ENCODE data around the gene LYPLAL1. TPM values are rescaled to one million over a fixed set of nuclear protein-coding genes. Genes with fewer than 3 reads are reported as not detected.
"Not testable (repeated sequence)": the region's sequence is repeated elsewhere in the genome, so short reads cannot be mapped to it uniquely, and the experiment has no call there.

LYPLAL1 gene
- total RNA-seq, 4 donors from 2014 or later = 25.6 to 64.9 (median 49.9) TPM

DNA sequence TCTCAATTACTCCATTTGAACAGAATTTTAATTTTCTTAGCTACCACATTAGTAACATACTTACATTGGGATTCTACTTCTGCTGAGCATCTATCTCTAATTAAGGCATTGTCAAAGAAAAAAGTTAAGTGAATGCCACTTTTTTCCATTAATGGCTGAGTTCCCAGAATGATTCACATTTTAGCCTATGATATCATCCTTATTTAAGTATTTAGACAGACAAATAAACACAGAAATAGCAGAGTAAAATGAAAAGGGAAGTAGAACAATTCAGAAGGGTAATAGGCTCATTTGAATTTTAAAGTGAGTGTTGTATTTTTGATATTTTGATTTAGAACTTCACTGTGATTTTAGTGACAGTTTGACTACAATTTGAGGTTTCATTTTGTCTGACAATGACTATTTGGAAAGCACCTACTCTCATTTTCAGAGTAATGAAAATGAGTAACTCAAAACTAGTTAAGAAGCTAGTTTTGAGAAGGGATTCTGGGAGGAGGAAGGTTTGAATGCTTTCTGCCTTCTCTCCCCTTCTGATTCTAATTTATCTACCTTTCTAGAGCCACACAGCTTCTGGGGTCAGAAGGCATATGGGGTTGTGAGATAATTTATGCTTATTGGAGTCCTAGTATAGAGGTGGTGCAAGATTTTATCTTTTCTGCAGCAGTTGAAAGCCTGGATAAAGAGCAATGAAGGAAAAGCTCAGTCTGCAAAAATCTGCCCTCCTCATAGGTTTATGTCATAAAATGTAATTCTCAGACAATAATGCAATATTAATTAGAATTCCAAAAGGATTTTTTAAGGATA, 15.5 kb downstream of the LYPLAL1 start:
- intact Hi-C loops (cut with DNase I; ENCODE audit: low total_unique reads) = no loop called here
- Histone ChIP-seq H3K4me3 (no peak overlapping the region), H3K27ac (peak overlapping the region; percentile 73 to 85), H3K27me3 (no peaks in the 10 kb centered on the region), H3K9me3 (no peaks in the 10 kb centered on the region), H3K36me3 (no peaks in the 10 kb centered on the region), H3K4me1 (peaks cover 4 to 8% of the 10 kb centered on the region in 2 donors)
- no peak for DNase-seq
- TF ChIP-seq, protein P1, sequence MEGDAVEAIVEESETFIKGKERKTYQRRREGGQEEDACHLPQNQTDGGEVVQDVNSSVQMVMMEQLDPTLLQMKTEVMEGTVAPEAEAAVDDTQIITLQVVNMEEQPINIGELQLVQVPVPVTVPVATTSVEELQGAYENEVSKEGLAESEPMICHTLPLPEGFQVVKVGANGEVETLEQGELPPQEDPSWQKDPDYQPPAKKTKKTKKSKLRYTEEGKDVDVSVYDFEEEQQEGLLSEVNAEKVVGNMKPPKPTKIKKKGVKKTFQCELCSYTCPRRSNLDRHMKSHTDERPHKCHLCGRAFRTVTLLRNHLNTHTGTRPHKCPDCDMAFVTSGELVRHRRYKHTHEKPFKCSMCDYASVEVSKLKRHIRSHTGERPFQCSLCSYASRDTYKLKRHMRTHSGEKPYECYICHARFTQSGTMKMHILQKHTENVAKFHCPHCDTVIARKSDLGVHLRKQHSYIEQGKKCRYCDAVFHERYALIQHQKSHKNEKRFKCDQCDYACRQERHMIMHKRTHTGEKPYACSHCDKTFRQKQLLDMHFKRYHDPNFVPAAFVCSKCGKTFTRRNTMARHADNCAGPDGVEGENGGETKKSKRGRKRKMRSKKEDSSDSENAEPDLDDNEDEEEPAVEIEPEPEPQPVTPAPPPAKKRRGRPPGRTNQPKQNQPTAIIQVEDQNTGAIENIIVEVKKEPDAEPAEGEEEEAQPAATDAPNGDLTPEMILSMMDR (IDR thresholded peaks at IDR 0.05) = no peak
- no peak for TF ChIP-seq POLR2A (IDR thresholded peaks at IDR 0.05)

DNA sequence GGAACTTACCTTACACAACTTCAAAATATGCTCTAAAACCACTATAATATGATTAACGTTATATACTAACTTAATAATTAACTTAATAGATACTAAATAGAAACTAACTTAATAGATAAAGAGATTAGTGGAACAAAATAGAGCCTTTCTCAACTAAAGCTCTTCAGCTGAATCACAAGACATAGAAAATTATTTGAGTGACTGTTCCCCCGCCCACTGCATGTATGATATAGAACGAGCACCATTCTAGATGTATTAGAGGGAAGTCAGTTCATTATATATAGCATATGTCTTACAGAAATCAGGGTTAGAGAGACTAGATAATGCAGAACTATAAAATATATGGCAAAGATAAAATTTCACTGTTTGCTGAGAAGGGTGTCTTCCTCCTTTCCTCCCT, 16.3 kb downstream of the LYPLAL1 start:
- no peaks in the 10 kb centered on the region for H3K36me3 ChIP-seq
- peak overlapping the region; percentile 73 to 85 for H3K27ac ChIP-seq
- H3K27me3 ChIP-seq = no peaks in the 10 kb centered on the region
- DNase-seq = no peak
- no peaks in the 10 kb centered on the region for H3K9me3 ChIP-seq
- no peak overlapping the region for H3K4me3 ChIP-seq
- intact Hi-C loops (cut with DNase I; ENCODE audit: low total_unique reads) = no loop called here
- peaks cover 4 to 8% of the 10 kb centered on the region in 2 donors for H3K4me1 ChIP-seq
- TF ChIP-seq POLR2A (IDR thresholded peaks at IDR 0.05) = no peak
- TF ChIP-seq, protein P1 (IDR thresholded peaks at IDR 0.05) = no peak

DNA sequence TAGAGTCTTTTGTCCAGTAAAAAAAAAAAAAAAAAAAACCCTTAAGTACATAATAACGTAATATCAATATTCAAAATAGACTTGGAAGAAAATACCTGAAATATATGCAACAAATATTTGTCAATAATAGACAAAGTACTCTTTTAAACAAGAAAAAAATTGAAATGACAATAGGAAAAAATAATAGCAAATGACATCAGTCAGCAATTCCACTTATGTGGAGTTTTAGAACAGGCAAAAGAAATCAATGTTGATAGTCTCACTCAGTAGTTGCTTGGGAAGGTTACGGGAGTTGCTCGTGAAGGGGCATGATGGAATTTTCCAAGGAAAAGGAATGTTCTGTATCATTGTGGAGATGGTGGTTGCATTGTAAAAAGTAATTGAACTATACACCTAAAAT, 16.9 kb downstream of the LYPLAL1 start:
- Histone ChIP-seq H3K27me3 (no peaks in the 10 kb centered on the region), H3K4me3 (no peak overlapping the region), H3K27ac (no peak overlapping the region), H3K9me3 (no peaks in the 10 kb centered on the region), H3K4me1 (peaks cover 4 to 8% of the 10 kb centered on the region in 2 donors), H3K36me3 (no peaks in the 10 kb centered on the region)
- no peak for DNase-seq
- TF ChIP-seq, protein P1 (IDR thresholded peaks at IDR 0.05) = no peak
- TF ChIP-seq POLR2A (IDR thresholded peaks at IDR 0.05) = no peak
- intact Hi-C loops (cut with DNase I; ENCODE audit: low total_unique reads) = no loop called here

DNA sequence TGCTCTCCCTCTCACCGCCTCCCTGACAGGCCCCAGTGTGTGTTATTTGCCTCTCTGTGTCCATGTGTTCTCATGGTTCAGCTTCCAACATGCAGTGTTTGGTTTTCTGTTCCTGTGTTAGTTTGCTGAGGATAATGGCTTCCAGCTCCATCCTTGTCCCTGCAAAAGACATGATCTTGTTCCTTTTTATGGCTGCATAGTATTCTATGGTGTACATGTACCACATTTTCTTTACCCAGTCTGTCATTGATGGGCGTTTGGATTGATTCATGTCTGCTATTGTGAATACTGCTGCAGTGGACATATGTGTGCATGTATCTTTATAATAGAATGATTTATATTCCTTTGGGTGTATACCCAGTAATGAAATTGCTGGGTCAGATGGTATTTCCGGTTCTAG, 22.2 kb downstream of the LYPLAL1 start:
- H3K36me3 ChIP-seq; H3K27me3 ChIP-seq; H3K4me3 ChIP-seq; intact Hi-C loops (cut with DNase I; ENCODE audit: low total_unique reads); H3K9me3 ChIP-seq; H3K27ac ChIP-seq; H3K4me1 ChIP-seq; DNase-seq: not testable (repeated sequence)

DNA sequence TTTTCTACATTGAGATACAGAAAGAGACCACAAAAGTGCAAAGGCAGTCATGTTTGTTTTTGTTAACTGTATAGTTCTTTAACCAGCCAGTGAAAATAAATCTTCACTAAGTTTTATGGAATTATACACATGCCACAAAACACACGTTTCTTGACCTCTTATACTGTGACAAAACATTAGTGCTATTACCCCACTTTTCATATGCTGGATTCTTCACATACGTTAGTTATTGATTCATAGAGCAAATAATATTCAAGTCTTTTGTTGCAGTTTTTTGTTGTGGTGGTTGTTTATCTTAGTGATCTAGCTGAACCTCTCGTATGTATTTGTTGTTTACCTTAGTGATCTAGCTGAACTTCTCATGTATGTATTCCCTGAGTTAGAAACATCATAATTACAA, 28.0 kb downstream of the LYPLAL1 start:
- no peak overlapping the region for H3K4me3 ChIP-seq
- no peaks in the 10 kb centered on the region for H3K4me1 ChIP-seq
- H3K9me3 ChIP-seq = no peaks in the 10 kb centered on the region
- no peak overlapping the region for H3K27ac ChIP-seq
- DNase-seq = no peak
- TF ChIP-seq POLR2A (IDR thresholded peaks at IDR 0.05) = no peak
- TF ChIP-seq, protein P1 (IDR thresholded peaks at IDR 0.05) = no peak
- no peaks in the 10 kb centered on the region for H3K36me3 ChIP-seq
- intact Hi-C loops (cut with DNase I; ENCODE audit: low total_unique reads) = no loop called here
- no peaks in the 10 kb centered on the region for H3K27me3 ChIP-seq
